ENCODE measurements around the gene ODAD2. TPM values are rescaled to one million over a fixed set of nuclear protein-coding genes. Genes with fewer than 3 reads are reported as not detected.

ODAD2 gene
- total and polyA plus RNA-seq, 2 donors from 2014 or later: 0.28 to 0.44 TPM

DNA sequence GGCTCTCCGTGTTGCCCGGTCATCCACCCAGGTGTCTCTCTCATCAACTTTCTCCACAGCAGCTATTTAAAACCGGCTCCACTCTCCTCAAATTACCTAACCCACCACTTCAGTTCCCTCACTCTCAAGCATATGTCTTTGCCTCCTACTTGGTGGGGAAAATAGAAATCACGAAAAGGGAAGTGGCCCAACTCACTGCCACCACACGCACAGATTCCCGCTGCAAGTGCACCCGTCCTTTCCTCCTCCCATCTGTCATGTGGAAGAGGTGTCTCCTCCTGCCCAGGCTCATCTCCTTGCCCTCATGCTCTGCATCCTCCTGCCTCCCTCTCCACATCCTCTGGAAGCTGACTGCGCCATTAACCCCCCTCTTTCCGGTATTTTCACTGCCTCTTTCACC, 172.5 kb downstream of the ODAD2 start:
- intact Hi-C loops (cut with DNase I): no loop called here
- no peaks in the 10 kb centered on the region for H3K9me3 ChIP-seq (ENCODE audit: control insufficient read depth in 2 of 3, insufficient read depth in 1 of 3, low read length in 3 of 3)
- no peak for FAIRE-seq

DNA sequence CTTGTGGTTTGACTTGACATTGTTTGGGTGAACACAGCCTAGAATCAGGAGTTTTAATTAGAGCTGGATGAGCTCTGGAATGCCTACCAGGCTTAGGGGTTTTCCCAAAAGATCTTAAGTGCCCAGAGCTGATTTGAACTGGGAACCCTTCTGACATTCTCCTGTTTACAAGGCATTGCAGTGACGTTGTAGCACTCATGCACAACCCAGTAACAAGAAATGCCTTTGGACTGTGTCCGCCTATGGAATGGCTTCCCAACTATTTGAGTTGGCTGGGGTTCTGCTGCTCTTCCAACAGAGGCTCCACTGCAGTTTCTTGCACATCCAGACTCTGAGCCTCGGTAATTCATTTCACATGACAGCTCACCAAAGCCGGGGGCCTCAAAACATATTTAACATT, 176.6 kb downstream of the ODAD2 start:
- H3K9ac ChIP-seq (ENCODE audit: low read length in 3 of 3): no peak overlapping the region

More for the DNA sequence above, 172.5 kb downstream of the ODAD2 start:
- Histone ChIP-seq H3K27me3 (ENCODE audit: control insufficient read depth, insufficient read depth, low read length) (no peaks in the 10 kb centered on the region), H3K36me3 (ENCODE audit: control insufficient read depth in 2 of 3, insufficient read depth in 3 of 3, low read length in 3 of 3) (no peaks in the 10 kb centered on the region), H3K9ac (ENCODE audit: low read length in 3 of 3) (no peak overlapping the region), H3K27ac (ENCODE audit: low read depth in 2 of 2, low read length in 2 of 2) (no peak overlapping the region), H3K4me1 (ENCODE audit: control insufficient read depth in 2 of 3, insufficient read depth in 2 of 3, low read depth in 1 of 3, low read length in 3 of 3) (no peaks in the 10 kb centered on the region), H3K4me3 (ENCODE audit: low read length in 3 of 3) (no peak overlapping the region)
- no peak for TF ChIP-seq CTCF (IDR thresholded peaks at IDR 0.05; ENCODE audit: borderline replicate concordance, extremely low read depth, insufficient read depth)
- DNase-seq: no peak

DNA sequence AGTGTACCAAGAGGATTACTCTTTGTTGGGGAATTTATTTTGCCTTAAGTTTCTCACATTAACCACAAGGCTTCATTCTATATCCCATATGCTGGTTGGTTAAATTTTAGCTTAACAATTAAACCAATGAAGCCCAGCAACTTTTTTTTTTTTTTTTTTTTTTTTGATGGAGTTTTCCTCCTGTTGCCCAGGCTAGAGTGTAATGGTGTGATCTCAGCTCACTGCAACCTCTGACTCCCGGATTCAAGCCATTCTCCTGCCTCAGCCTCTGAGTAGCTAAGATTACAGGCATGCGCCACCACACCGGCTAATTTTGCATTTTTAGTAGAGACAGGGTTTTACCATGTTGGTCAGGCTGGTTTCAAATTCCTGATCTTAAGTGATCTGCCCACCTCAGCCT, 178.2 kb downstream of the ODAD2 start:
- DNase-seq (peak in 2 of 5 donors; percentile 6 to 19), FAIRE-seq (no peak)
- Histone ChIP-seq H3K27ac (ENCODE audit: low read depth in 2 of 2, low read length in 2 of 2) (no peak overlapping the region), H3K4me1 (ENCODE audit: control insufficient read depth in 2 of 3, insufficient read depth in 2 of 3, low read depth in 1 of 3, low read length in 3 of 3) (no peaks in the 10 kb centered on the region), H3K4me3 (ENCODE audit: low read length in 3 of 3) (no peak overlapping the region), H3K9me3 (ENCODE audit: control insufficient read depth in 2 of 3, insufficient read depth in 1 of 3, low read length in 3 of 3) (no peaks in the 10 kb centered on the region), H3K36me3 (ENCODE audit: control insufficient read depth in 2 of 3, insufficient read depth in 3 of 3, low read length in 3 of 3) (no peaks in the 10 kb centered on the region), H3K9ac (ENCODE audit: low read length in 3 of 3) (no peak overlapping the region), H3K27me3 (ENCODE audit: control insufficient read depth, insufficient read depth, low read length) (no peaks in the 10 kb centered on the region)
- intact Hi-C loops (cut with DNase I): no loop called here
- no peak for TF ChIP-seq CTCF (IDR thresholded peaks at IDR 0.05; ENCODE audit: borderline replicate concordance, extremely low read depth, insufficient read depth)

More for the DNA sequence above, 176.6 kb downstream of the ODAD2 start:
- TF ChIP-seq CTCF (IDR thresholded peaks at IDR 0.05; ENCODE audit: borderline replicate concordance, extremely low read depth, insufficient read depth): no peak
- DNase-seq (peak in 1 of 5 donors; percentile 14), FAIRE-seq (no peak)
- no peak overlapping the region for H3K27ac ChIP-seq (ENCODE audit: low read depth in 2 of 2, low read length in 2 of 2)
- intact Hi-C loops (cut with DNase I): no loop called here
- no peaks in the 10 kb centered on the region for H3K9me3 ChIP-seq (ENCODE audit: control insufficient read depth in 2 of 3, insufficient read depth in 1 of 3, low read length in 3 of 3)
- H3K4me3 ChIP-seq (ENCODE audit: low read length in 3 of 3): no peak overlapping the region
- no peaks in the 10 kb centered on the region for H3K4me1 ChIP-seq (ENCODE audit: control insufficient read depth in 2 of 3, insufficient read depth in 2 of 3, low read depth in 1 of 3, low read length in 3 of 3)
- no peaks in the 10 kb centered on the region for H3K27me3 ChIP-seq (ENCODE audit: control insufficient read depth, insufficient read depth, low read length)
- no peaks in the 10 kb centered on the region for H3K36me3 ChIP-seq (ENCODE audit: control insufficient read depth in 2 of 3, insufficient read depth in 3 of 3, low read length in 3 of 3)

All from kidney (tissue), 14 donors.